Measurements from ENCODE around the gene LRRTM4.

GRCh38 chr2:76760367-76760704 lies 761.8 kb downstream of the LRRTM4 start:
- TF ChIP-seq POLR2A (IDR thresholded peaks at IDR 0.05) (no peak), CTCF (IDR thresholded peaks at IDR 0.05) (no peak)

Measured in thyroid gland (tissue), 4 donors.